ENCODE data around the gene ACOT6.
A peak's percentile ranks its signal among the peaks of the same experiment; 100 is the strongest.
"Not testable (repeated sequence)": the region's sequence is repeated elsewhere in the genome, so short reads cannot be mapped to it uniquely, and the experiment has no call there.

The ACOT6 gene

GRCh38 chr14:73612339-73613045 lies at the start of gene ACOT6:
TSS of gene ACOT6 (plus strand) at chr14:73612517. CDS start at chr14:73612572, 55 bp downstream.
- DNase-seq (ENCODE audit: low read depth in 2 of 2) = peak; percentile 74
- peak within 1 kb of the TSS; percentile 53 to 63 for H3K4me3 ChIP-seq (replicated peaks in 1 of 2; ENCODE audit: low read depth in 2 of 2, low read length in 2 of 2)
- TF ChIP-seq CTCF (IDR thresholded peaks at IDR 0.05; ENCODE audit: low read depth, low read length) = no peak

DNA sequence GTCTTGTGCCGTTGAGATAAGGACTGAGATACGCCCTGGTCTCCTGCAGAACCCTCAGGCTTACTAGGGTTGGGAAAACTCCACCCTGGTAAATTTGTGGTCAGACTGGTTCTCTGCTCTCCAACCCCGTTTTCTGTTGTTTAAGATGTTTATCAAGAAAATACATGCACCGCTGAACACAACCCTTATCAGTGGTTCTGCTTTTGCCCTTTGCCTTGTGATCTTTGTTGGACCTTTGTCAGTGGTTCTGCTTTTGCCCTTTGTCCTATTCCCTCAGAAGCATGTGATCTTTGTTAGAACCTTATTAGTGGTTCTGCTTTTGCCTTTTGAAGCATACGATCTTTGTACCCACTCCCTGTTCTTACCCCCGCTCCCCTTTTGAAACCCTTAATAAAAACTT lies 49.6 kb upstream of the ACOT6 start:
- not testable (repeated sequence) for DNase-seq (ENCODE audit: low read depth in 2 of 2); H3K4me3 ChIP-seq (replicated peaks in 1 of 2; ENCODE audit: low read depth in 2 of 2, low read length in 2 of 2)

GRCh38 chr14:73566431-73566830 lies 45.9 kb upstream of the ACOT6 start:
- not testable (repeated sequence) for DNase-seq (ENCODE audit: low read depth in 2 of 2); H3K4me3 ChIP-seq (replicated peaks in 1 of 2; ENCODE audit: low read depth in 2 of 2, low read length in 2 of 2)

DNA sequence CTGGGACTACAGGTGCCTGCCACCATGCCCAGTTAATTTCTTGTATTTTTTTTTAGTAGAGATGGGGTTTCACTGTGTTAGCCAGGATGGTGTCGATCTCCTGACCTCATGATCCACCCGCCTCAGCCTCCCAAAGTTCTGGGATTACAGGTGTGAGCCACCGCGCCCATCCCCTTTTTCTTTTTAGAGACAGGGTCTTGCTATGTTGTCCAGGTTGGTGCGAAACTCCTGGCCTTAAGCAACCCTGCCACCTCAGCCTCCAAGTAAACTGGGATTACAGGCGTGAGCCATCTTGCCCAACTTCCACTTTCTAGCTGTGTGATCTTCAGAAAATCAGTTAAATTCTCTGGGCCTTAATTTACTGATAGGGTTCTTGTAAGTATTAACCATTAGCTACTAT lies 45.4 kb upstream of the ACOT6 start:
- DNase-seq (ENCODE audit: low read depth in 2 of 2); H3K4me3 ChIP-seq (replicated peaks in 1 of 2; ENCODE audit: low read depth in 2 of 2, low read length in 2 of 2): not testable (repeated sequence)

GRCh38 chr14:73567358-73567757 lies 45.0 kb upstream of the ACOT6 start:
- no peak overlapping the region for H3K4me3 ChIP-seq (replicated peaks in 1 of 2; ENCODE audit: low read depth in 2 of 2, low read length in 2 of 2)
- no peak for DNase-seq (ENCODE audit: low read depth in 2 of 2)
- TF ChIP-seq CTCF (IDR thresholded peaks at IDR 0.05; ENCODE audit: low read depth, low read length) = no peak

DNA sequence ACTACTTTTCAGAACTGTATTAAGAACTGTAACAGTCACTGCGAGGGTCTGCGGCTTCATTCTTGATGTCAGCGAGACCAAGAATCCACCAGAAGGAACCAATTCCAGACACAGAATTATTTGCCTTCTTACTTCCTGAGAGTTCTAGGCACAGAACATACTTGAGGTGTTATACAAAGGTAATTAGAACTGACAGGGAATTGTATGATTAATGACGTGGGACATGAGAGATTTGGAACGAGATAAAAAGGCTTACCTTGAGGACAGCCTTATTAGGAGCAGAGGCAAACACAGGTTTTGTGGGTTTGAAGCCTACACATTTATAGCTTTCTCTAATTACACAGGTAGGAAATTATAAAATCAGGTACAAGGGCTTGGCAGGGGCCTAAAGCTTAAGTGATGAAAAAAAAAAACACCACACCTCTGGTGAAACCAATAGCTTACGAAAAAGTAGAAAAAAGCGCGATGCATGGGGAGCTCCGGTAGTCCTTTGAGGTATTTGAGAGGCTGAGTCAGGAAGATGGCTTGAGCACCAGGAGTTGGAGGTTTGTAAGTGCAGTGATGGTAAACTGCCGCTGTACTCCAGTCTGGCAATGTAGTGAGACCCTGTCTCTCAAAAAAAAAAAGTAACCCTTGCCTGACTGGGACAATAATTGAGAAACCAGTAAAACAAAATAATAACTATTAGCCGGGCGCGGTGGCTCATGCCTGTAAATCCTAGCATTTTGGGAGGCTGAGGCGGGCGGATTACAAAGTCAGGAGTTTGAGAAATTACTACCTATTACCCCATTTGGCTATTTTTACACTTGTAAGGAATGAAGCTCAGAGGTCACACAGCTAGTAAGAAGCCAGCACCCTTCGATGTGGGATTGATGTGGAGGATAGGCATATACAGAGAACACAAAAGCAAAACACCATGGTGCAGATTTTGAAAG lies 44.1 kb upstream of the ACOT6 start:
- H3K4me3 ChIP-seq (replicated peaks in 1 of 2; ENCODE audit: low read depth in 2 of 2, low read length in 2 of 2) = peak overlapping the region in 1 of 2 donors; percentile 54
- no peak for TF ChIP-seq CTCF (IDR thresholded peaks at IDR 0.05; ENCODE audit: low read depth, low read length)
- peak; percentile 6 to 39 for DNase-seq (ENCODE audit: low read depth in 2 of 2)

DNA sequence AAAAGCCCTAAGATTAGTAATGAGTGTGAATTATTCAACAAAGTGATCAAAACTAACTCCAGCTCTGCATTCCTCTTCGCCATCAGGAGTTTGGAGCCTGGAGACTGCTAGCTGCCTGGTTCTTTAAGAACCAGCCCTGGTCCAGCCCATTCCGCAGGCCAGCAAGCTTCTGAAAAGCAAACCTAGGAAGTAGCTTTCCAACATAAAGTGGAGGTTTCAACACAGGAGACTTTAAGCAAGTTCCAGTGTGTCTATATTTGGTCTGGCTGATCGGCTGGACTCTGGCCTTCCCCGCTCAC lies 43.5 kb upstream of the ACOT6 start:
- H3K4me3 ChIP-seq (replicated peaks in 1 of 2; ENCODE audit: low read depth in 2 of 2, low read length in 2 of 2) = peak overlapping the region; percentile 51 to 54
- DNase-seq (ENCODE audit: low read depth in 2 of 2) = not testable (repeated sequence)

- DNase-seq (ENCODE audit: low read depth in 2 of 2) = peak; percentile 83 to 96
- peak within 1 kb of the TSS; percentile 51 to 54 for H3K4me3 ChIP-seq (replicated peaks in 1 of 2; ENCODE audit: low read depth in 2 of 2, low read length in 2 of 2)
Measured at GRCh38 chr14:73569185-73569958, 42.9 kb upstream of the ACOT6 start, which contains the start of gene ACOT2. TSS of gene ACOT2 (plus strand) at chr14:73569213. CDS start at chr14:73569241, 28 bp downstream.

DNA sequence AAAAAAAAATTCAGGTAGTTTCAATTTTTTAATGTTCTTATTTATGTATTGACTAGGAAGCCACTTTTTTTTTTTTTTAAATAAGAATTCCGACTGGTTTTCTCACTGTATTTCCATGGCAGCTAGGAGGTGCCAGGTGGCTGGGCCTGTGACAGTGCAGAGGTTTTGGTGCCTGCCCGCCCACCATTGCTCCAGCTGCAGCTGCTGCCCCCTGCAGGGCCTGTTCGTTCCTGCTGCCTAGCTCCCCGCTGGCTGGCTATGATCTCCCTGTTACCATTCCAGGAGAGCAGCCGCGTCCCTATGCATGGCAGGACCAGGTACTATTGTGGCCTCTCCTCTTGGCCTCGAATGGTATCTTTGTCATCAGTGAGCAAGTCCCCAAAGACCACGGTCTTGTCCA lies 41.4 kb upstream of the ACOT6 start:
- TF ChIP-seq CTCF (IDR thresholded peaks at IDR 0.05; ENCODE audit: low read depth, low read length) = peak; percentile 44
- peak; percentile 18 to 27 for DNase-seq (ENCODE audit: low read depth in 2 of 2)
- not testable (repeated sequence) for H3K4me3 ChIP-seq (replicated peaks in 1 of 2; ENCODE audit: low read depth in 2 of 2, low read length in 2 of 2)

GRCh38 chr14:73573034-73573433 lies 39.3 kb upstream of the ACOT6 start:
- DNase-seq (ENCODE audit: low read depth in 2 of 2); H3K4me3 ChIP-seq (replicated peaks in 1 of 2; ENCODE audit: low read depth in 2 of 2, low read length in 2 of 2): not testable (repeated sequence)

- not testable (repeated sequence) for DNase-seq (ENCODE audit: low read depth in 2 of 2)
Measured at GRCh38 chr14:73573740-73574139, 38.6 kb upstream of the ACOT6 start.

GRCh38 chr14:73574251-73574650 lies 38.1 kb upstream of the ACOT6 start:
- not testable (repeated sequence) for H3K4me3 ChIP-seq (replicated peaks in 1 of 2; ENCODE audit: low read depth in 2 of 2, low read length in 2 of 2); DNase-seq (ENCODE audit: low read depth in 2 of 2)

More at GRCh38 chr14:73573740-73574139, 38.6 kb upstream of the ACOT6 start:
- H3K4me3 ChIP-seq (replicated peaks in 1 of 2; ENCODE audit: low read depth in 2 of 2, low read length in 2 of 2) = not testable (repeated sequence)

Data from cardiac fibroblast (primary cell).